Dedifferentiated amniotic fluid mesenchymal stem cell (primary cell): ENCODE data around the gene DEFB108B.
"Not testable (repeated sequence)": the region's sequence is repeated elsewhere in the genome, so short reads cannot be mapped to it uniquely, and the experiment has no call there.

Experiments used
- DNase-seq: peaks from one replicate; pipeline ENCODE4 v3.0.0-alpha.2; 2016; ENCODE audit errors: extremely low spot score

The DEFB108B gene, protein sequence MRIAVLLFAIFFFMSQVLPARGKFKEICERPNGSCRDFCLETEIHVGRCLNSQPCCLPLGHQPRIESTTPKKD

GRCh38 chr11:71832811-71833210, at the start of gene DEFB108B:
Gene DEFB108B, plus strand, starts transcription at chr11:71833200. Its CDS starts 0 bp downstream, at chr11:71833200.
- not testable (repeated sequence) for DNase-seq

DNA sequence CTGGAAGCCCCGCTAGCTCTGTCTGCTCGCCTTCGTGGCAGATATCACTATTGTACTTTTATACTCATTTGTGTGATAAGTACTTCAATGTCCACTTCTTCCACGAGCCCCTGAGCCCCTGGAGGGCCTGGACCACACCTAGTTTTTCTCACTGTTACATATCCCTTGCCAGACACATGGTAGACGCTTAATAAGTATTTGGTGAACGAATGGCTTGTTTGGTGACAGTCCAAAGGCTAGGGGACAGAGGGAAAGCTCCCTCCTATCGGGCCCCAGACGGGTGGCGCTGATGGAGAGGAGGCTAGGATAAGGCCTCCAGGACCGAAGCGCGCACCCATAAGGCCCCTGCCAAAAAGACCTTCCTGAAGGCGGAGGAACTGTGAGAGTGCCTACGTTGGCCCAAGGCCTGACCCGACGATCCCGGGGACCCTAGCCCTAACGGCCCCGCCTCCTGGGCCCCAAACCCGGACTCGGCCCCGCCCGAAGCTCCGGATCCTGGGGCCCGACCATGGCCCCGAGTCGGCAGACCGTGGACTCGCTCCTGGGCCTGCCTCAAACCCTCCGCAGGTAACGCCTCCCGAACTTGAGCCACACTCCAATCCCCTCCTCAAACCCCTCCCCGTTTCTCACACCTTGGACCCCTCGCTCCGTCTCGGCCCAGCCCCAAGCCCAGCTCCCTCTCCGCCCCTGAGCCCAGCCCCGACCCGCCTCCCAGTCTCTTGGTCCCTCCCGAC, 46.7 kb upstream of the DEFB108B start:
- peak; percentile 71 for DNase-seq

DNA sequence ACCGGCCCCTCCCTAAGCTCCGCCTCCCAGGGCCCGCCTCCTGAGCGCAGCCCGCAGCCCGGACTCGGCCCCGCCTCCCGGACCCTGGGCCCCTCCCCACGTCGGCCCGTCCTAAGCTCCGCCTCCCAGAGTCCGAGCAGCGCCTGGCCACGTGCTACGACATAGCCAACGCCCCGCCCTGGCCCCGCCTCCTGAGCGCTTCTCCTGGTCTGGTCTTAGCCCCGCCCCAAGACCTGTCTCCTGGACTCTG, 46.2 kb upstream of the DEFB108B start:
- DNase-seq, result peak; percentile 95

- DNase-seq, result peak; percentile 82
These were observed 45.7 kb upstream of the DEFB108B start for GRCh38 chr11:71787098-71787823.

DNA sequence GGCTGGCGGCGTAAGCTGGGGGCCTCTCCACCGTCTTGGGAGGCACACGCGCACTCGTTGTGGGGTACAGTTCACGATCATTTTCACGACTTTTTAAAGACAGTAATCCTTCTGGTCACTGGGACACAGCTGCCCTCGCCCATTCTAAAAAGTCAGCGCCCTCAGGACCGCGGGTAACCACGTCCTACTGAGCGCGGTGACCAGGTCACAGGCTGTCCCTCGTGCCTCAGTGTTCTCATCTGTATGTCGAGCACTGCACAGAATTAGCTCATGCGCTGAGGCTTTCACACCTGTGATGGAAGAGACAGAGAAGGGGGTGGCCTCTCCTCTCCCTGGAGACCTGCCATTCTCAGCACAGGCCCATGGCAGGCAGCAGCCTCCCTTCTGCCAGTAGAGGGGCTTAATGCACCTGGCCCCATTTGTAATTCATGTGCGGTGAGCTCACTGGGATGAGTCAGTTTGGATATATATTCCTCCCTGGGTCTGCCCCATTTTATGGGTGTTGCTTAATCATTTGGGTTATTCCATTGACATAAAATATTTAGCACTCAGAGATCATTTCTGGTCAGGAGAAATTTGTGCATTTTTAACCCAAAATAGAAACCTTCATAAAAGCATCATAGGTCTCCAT, 45.1 kb upstream of the DEFB108B start:
- not testable (repeated sequence) for DNase-seq

DNA sequence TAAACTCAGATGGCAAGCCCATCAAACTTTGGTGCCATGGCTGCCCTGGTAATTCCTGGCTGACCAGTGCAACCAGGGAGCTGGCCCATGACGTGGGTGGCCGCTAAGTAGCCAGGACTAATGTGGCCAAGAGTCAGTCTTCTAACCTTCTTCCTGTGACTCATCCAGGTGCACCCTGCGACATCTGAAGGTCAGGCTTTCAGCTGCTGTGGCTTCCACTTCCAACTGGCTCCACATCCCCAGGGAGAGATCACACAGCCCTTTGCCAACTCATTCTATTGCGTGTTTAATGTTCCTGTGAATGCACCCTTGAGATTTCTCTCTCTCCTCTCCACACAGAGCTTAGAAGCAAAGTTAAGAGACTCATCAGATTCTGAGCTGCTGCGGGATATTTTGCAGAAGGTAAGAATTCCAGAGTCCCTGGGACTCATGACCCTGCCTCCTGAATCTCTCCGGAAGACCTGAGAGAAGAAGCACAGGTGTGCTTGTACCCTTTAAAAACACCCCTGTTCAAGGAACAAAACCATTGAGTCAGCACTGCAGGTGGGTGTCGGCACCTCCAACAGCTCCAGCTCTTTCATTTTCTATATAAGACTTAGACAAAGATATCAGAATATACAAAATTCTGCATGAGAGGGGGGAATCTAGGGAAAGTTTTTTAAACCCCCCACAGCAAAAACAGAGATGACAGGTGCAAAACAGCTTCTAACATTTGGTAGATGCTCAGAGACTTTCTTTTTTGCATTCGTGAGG, 43.4 kb upstream of the DEFB108B start:
- not testable (repeated sequence) for DNase-seq

- not testable (repeated sequence) for DNase-seq
These were observed 41.9 kb upstream of the DEFB108B start for GRCh38 chr11:71791111-71791510.

- DNase-seq, result not testable (repeated sequence)
These were observed 40.3 kb upstream of the DEFB108B start for GRCh38 chr11:71792621-71793235.

DNA sequence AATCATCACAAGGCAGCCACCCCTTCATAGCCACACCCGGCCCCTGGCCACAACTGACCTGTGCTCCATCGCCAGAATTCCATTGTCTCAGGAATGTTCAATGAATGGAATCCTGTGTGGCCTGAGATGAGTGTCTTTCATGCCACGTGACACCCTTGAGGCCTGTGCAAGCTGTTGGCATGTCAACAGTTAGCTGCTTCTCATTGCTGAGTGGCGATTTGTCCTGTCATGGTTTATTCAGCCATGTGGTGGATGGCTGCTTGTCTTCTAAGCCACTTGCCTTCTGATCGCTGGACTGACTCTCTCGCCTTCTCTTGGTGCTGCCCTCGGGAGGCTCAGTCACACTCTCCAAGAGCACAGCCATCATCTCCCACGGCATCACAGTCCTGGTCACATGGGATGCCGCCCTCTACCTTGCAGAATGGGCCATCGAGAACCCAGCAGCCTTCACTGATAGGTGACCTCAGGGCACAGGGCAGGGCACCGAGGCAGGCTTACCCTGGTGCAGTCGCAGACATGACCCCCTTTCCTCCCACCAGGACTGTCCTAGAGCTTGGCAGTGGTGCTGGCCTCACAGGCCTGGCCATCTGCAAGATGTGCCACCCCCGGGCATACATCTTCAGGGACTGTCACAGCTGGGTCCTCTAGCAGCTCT, 38.5 kb upstream of the DEFB108B start:
- not testable (repeated sequence) for DNase-seq

DNA sequence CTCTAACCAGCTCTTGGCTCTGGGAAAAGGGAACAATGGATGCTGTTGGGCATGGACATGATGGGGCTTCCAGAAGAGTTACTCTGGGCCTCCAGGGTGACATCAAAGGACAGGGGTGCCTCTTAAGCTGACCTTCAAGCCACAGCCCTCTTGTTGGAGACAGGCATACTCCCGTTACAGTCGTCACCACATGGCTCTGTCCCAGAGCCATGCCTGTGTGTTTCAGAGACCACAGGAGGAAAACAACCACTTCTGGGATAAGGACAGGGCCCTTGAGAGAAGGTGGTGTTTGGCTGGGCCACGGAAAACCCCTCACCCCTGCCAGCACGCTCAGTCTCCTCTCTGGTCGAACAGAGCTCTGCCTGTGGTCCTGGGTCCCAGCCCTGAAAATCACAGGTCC, 37.8 kb upstream of the DEFB108B start:
- not testable (repeated sequence) for DNase-seq

GRCh38 chr11:71796016-71796415, 37.0 kb upstream of the DEFB108B start:
- DNase-seq, result not testable (repeated sequence)

GRCh38 chr11:71796781-71797180, 36.2 kb upstream of the DEFB108B start:
- not testable (repeated sequence) for DNase-seq

- DNase-seq, result not testable (repeated sequence)
These were observed 33.4 kb upstream of the DEFB108B start for GRCh38 chr11:71799556-71800128.

DNA sequence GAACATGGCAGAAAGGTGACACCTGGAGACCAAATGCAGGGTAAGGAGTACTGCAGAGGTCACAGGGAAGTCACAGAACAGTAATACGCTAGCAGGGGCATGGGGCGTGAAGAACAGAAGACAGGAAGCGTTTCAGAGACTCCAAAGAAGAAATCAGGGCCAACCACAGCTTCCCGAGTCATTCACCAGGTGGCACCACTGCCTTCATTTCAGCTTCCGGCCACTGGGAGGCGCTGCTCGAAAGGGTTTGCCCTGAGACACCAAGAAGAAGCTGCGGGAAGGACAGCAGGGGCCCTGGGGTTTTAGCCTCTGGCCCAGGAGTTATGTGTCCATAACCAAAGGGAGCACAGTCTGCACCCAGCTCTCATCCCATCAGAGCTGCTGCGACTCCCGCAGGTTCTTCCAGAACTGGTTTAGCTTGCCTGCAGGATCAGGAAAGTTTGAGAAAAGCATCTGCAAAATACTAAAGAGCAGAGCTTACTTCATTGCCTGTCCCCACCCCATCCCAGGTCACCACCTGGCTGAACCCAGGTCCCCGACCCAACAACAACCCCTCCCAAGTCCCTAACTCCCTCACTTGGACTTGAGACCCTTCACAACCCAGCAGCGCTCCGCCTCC, 32.6 kb upstream of the DEFB108B start:
- not testable (repeated sequence) for DNase-seq

- not testable (repeated sequence) for DNase-seq
These were observed 32.0 kb upstream of the DEFB108B start for GRCh38 chr11:71801026-71801425.

GRCh38 chr11:71802874-71803273, 30.1 kb upstream of the DEFB108B start:
- not testable (repeated sequence) for DNase-seq

DNA sequence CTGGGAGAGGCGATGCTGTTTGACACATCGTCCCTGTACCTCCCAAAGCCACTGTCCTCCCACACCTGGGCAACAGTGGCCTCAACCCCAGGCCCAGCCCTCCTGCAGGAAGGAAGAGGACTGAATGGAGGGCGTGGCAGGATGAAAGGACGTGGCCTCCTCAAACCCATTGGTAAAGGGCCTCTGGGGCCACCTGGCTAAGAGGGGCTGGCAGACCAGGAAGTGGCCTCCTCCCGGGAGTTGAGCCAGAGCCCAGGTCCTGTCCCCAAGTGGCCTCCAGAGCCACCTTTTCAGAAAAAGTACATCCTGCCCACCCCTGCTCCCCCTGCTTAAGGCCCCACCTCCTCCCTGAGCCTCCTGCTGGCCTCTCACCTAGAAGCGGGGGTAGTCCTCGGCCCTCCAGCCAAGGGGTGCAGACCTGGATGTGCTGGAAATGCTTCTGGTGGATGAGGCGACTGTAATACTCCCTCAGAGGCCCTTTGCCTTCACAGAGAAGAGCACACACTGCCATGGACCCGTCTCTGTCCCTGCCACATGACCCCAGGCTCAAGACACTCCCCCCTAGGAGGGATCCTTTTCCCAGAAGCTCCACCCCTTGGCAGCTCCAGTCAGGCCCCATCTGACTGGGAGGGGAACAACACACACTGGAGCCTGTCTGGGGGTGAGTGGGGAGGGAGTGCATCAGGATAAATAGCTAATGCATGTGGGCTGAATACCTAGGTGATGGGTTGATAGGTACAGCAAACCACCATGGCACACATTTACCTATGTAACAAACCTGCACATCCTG, 28.6 kb upstream of the DEFB108B start:
- DNase-seq, result not testable (repeated sequence)

DNA sequence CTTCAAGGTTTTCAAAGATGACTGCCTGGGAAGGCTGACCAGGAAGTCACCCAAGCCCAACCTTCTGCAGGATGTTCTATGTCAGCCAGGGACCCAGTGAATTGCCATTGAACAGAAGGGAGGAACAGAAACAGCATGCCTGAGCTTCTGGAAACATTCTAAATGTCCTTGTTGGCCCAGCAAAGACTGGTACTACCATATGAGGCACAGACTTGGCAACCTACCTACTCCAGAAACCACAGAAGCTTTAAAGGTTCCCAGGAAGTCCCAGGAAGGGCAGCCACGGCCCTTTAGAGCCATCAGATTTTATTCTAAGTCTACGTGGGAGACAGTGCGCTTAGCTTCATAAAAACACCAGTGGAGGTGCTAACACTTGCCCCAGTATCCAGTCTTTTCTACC, 20.5 kb upstream of the DEFB108B start:
- not testable (repeated sequence) for DNase-seq
